SK-N-MC (cell line): ENCODE data around the gene RRBP1.

Experiments
- DNase-seq: peaks from one replicate; pipeline ENCODE4 v3.0.0-alpha.2; 2011; ENCODE audit warnings: low read depth, low spot score
- H3K27ac ChIP-seq: fragments of 200-600 bp; sonication (generic); 2 replicates; pipeline ENCODE4 v1.5.1; 2016; ENCODE audit warnings: mixed run types
- H3K36me3 ChIP-seq: fragments of 200-600 bp; sonication (generic); 2 replicates; pipeline ENCODE4 v1.6.1; 2017; ENCODE audit warnings: antibody characterized with exemption, low read length, mixed read lengths; ENCODE audit not compliant: insufficient read depth
- H3K4me3 ChIP-seq: fragments of 200-600 bp; sonication (generic); 2 replicates; pipeline ENCODE4 v1.5.1; 2016
- H3K9ac ChIP-seq: fragments of 200-600 bp; sonication (generic); 2 replicates; pipeline ENCODE4 v1.8.0; 2017; ENCODE audit warnings: mixed run types, mixed read lengths; ENCODE audit not compliant: insufficient read length
- H3K9me3 ChIP-seq: fragments of 200-600 bp; sonication (generic); 2 replicates; pipeline ENCODE4 v1.6.1; 2017; ENCODE audit warnings: low read depth, mild to moderate bottlenecking, antibody characterized with exemption, low read length, moderate library complexity, mixed read lengths
- EZH2 ChIP-seq: fragments of 200-600 bp; sonication (generic); IDR thresholded peaks from one replicate; pipeline ENCODE4 v1.6.1; 2017; ENCODE audit warnings: antibody characterized with exemption
- FOXP2 ChIP-seq: optimal IDR thresholded peaks from 2 replicates; pipeline ENCODE3; 2011; ENCODE audit warnings: mild to moderate bottlenecking, moderate library complexity; ENCODE audit not compliant: insufficient read depth; ENCODE audit errors: extremely low read length, control extremely low read depth
- POLR2AphosphoS5 ChIP-seq: IDR thresholded peaks from 2 replicates; pipeline ENCODE4 v1.6.1; 2012; ENCODE audit warnings: mild to moderate bottlenecking, low read depth, low read length, borderline replicate concordance

RRBP1 gene

DNA sequence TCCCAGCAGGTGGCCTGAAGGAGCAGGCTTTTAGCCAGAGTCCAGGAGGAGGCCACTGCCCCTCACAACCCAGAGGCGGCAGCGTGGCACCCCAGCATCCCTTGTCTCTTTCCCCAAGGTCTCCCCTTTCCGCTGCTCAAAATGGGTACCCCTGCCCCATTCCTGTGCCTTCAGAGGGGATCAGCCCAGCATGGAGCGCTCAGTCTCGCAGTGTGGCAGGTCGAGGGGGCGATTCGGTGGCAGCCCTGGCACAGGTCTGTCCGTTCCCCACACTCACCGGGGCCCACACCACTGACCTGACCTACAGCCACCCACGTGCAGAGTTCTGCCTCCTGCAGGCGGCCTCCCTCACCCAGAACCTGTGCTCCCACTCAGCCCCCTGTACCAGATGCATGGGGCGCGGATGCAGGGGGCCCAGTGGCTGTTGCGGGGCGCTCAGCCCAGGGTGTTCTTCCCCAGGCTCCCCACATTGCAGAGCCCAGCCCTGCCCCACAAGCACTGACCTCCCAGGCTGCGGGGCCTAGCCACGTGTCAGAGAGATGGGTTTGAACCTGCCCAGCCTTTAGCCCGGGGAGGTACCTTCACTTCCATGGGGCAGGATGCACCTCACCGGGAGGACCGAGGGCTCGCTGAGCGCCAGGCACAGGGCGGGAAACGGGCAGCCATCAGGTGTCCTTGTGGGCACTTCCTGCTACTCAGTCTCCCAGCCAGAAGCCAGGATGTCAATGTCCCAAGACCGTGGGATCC is 70.3 kb downstream of the RRBP1 start:
- no peak overlapping the region for H3K27ac ChIP-seq
- H3K4me3 ChIP-seq: no peak overlapping the region
- H3K9me3 ChIP-seq: no peaks in the 10 kb centered on the region
- H3K9ac ChIP-seq: no peak overlapping the region
- peaks cover 9% of the 10 kb centered on the region; the same call in 1 of the 2 replicates for H3K36me3 ChIP-seq
- no peak for DNase-seq
- TF ChIP-seq FOXP2 (no peak), POLR2AphosphoS5 (no peak), EZH2 (no peak)

DNA sequence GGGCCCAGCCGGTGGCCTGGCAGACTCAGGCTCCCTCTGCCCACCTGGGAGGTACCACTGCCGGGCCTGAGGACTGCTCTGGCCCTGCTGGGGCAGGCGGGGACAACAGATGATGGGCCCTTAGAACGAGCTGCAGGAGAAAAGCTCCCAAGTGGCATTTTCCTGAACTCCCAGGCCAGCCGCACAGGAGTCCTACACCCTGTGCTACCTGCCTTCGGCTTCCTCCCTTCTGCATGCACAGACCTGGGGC is 70.8 kb downstream of the RRBP1 start:
- Histone ChIP-seq H3K36me3 (peaks cover 9% of the 10 kb centered on the region; the same call in 1 of the 2 replicates), H3K9me3 (no peaks in the 10 kb centered on the region), H3K9ac (no peak overlapping the region), H3K4me3 (no peak overlapping the region), H3K27ac (no peak overlapping the region)
- TF ChIP-seq FOXP2: no peak
- TF ChIP-seq POLR2AphosphoS5: no peak
- TF ChIP-seq EZH2: no peak
- no peak for DNase-seq

DNA sequence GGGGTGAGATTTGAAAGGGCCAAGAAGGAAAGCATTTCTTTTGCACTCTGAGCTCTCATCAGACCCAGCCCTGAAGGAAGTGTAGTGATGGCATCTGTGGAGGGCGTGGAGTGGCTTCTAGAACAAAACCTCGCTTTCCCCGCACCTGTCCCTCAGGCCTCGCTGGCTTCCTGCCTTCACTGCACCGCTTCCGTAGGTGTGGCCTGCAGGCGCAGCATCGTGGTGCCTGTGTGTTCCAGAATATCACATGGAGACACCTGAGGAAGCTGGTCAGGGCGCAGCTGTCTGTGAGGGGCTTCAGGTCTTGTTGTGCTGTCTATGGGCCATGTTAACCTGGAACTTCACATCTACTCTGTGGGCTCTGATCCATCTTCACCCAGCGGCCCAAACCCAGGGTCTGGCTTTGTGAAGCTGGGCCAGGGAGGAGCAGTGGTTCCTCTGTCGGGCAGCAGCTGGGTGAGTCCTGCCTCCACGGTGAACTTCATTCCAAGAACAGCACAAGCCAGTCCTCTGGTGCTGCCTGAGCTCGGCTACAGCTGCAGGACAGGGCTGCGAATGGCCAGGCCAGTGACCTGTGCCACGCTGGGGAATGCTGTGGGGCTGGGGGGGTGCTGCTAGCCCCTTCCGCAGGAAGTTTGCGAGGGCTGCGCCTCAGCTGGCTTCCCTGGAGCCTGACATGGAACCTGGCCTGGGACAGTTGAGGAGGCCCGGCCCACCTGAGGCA is 71.3 kb downstream of the RRBP1 start:
- Histone ChIP-seq H3K9ac (no peak overlapping the region), H3K36me3 (peaks cover 9% of the 10 kb centered on the region; the same call in 1 of the 2 replicates), H3K27ac (0 out of 2 replicates have a peak overlapping the region, but pooled peaks have one; percentile 26), H3K9me3 (no peaks in the 10 kb centered on the region), H3K4me3 (no peak overlapping the region)
- no peak for DNase-seq
- TF ChIP-seq EZH2: no peak
- no peak for TF ChIP-seq FOXP2
- TF ChIP-seq POLR2AphosphoS5: no peak; the same call in 1 of the 2 replicates

DNA sequence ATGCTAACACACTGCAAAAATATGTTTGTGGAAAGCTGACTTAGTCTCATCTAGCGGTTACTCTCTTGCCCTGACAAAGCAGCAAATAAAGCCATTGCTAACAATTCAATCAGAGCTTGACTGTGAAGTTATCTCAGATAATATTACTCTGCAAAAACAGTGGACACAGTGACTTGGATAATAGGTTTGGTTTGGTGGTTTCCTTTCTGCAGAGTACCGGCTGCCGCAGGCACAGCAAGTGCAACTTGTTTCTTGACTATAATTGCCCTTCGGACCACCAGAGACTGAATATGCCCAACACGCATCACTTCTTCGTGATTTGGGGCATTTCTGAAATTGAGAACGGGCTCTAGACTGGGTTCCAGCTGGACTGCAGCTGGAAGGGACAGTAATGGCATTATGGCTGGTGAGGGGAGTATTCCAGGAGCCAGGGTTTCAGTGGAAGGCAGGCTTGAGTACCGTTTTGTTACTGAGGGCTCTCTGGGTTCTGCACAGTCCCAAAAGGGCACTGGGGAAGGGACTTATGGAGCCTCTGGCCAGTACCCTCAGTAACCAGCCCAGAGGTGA is 72.1 kb downstream of the RRBP1 start:
- H3K27ac ChIP-seq: 0 out of 2 replicates have a peak overlapping the region, but pooled peaks have one; percentile 26
- no peak overlapping the region for H3K9ac ChIP-seq

DNA sequence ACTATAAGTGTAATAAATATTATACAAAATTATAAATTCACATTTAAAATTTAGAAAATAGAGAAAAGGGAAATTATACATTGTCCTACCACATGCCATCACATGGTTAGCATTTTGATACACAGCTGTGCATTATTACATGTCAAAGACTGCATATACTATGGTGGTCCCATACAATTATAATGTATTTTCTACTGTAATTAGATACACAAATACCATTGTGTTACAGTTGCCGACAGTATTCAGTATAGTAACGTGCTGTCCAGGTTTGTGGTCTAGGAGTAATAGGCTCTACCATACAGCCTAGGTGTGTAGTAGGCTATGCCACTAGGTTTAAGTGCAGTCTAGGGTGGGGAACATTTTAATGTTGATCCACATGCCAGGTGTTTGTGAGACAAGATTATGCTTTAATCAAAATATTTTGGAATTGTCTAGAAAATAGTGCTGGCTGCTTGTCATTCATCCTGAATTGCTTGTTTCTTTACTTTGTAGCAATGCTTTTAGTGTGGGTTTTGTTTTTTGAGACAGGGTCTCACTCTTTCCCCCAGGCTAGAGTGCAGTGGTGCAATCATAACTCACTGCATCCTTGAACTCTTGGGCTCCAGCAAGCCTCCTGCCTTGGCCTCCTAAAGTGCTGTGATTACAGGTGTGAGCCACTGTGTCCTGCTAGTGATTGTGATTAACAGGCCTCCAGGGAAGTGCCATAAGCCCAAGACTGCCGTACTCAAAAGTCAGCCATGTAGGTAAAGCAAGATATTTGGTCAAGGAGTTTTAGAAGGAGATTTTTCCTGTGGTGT is 73.1 kb downstream of the RRBP1 start:
- Histone ChIP-seq H3K27ac (no peak overlapping the region), H3K9me3 (no peaks in the 10 kb centered on the region), H3K36me3 (peaks cover 18% of the 10 kb centered on the region), H3K4me3 (no peak overlapping the region), H3K9ac (no peak overlapping the region)
- TF ChIP-seq FOXP2 (no peak), EZH2 (no peak), POLR2AphosphoS5 (no peak)
- no peak for DNase-seq

More for the DNA sequence above, 72.1 kb downstream of the RRBP1 start:
- Histone ChIP-seq H3K9me3 (no peaks in the 10 kb centered on the region), H3K4me3 (no peak overlapping the region), H3K36me3 (peaks cover 9% of the 10 kb centered on the region)
- TF ChIP-seq EZH2 (no peak), FOXP2 (no peak), POLR2AphosphoS5 (no peak)
- DNase-seq: no peak

DNA sequence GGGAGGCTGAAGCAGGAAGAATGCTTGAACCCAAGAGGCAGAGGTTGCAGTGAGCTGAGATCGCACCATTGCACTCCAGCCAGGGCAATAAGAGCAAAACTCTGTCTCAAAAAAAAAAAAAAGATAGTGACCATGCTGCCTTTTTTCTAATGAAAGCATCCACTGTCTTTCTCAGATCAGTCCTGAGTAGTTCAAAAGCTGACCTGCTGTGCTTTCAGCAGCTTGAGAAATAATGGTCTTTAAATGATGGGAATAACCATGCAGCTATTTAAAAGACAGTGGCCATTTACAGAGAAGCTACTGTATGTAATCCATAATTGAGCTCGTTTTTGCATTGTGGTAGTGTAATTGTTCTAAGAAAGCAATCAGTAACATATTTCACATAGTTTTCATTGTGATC is 76.0 kb downstream of the RRBP1 start:
- TF ChIP-seq EZH2: no peak
- TF ChIP-seq FOXP2: no peak
- TF ChIP-seq POLR2AphosphoS5: no peak
- Histone ChIP-seq H3K36me3 (peaks cover 24% of the 10 kb centered on the region), H3K9me3 (no peaks in the 10 kb centered on the region), H3K4me3 (no peak overlapping the region), H3K9ac (no peak overlapping the region), H3K27ac (no peak overlapping the region)
- no peak for DNase-seq

DNA sequence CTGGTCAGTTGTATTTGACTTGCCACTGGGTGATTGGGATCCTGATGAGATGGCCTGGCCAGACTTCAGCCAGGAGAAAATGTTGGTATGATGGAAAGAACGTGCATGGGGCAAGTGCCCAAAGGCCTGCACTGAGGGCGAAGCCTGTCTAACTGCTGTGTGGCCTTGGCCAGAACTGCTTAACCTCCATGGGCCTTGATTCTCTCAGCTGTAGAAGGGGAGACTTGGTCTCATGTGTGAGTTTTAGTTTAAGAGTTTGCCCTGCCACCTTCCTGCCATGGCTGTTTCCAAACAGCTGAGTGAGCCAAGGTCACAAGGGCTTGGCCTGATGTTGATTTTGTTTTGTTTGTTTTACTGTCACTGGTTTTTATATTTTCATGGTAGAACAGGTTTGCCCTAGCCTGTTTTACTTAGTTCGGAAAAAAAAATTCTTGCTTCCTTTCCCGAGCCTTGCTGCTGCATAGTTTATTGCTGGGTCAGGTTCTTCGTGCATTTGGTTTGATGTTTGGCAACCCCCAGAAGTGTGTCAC is 76.8 kb downstream of the RRBP1 start:
- Histone ChIP-seq H3K4me3 (no peak overlapping the region), H3K9me3 (no peaks in the 10 kb centered on the region), H3K27ac (no peak overlapping the region), H3K36me3 (peaks cover 24% of the 10 kb centered on the region), H3K9ac (no peak overlapping the region)
- TF ChIP-seq FOXP2 (no peak), EZH2 (no peak), POLR2AphosphoS5 (no peak)
- no peak for DNase-seq
